NCI-H187 treated with DMSO at 0.1 percent for 48 hours (cell line): ENCODE results near the gene FGF2.
"Not testable (repeated sequence)": the region's sequence is repeated elsewhere in the genome, so short reads cannot be mapped to it uniquely, and the experiment has no call there.

Experiments
- DNase-seq: peaks from one replicate; lab custom pipeline; 2025; lab: John Stamatoyannopoulos, UW

Gene FGF2

DNA sequence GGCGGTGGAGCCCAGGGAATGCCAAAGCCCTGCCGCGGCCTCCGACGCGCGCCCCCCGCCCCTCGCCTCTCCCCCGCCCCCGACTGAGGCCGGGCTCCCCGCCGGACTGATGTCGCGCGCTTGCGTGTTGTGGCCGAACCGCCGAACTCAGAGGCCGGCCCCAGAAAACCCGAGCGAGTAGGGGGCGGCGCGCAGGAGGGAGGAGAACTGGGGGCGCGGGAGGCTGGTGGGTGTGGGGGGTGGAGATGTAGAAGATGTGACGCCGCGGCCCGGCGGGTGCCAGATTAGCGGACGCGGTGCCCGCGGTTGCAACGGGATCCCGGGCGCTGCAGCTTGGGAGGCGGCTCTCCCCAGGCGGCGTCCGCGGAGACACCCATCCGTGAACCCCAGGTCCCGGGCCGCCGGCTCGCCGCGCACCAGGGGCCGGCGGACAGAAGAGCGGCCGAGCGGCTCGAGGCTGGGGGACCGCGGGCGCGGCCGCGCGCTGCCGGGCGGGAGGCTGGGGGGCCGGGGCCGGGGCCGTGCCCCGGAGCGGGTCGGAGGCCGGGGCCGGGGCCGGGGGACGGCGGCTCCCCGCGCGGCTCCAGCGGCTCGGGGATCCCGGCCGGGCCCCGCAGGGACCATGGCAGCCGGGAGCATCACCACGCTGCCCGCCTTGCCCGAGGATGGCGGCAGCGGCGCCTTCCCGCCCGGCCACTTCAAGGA lies at the start of gene FGF2:
Gene FGF2, plus strand, starts transcription at position 279 of the 705 bp plus-strand sequence. Its CDS starts 344 bp downstream, at position 623.
- no peak for DNase-seq

DNA sequence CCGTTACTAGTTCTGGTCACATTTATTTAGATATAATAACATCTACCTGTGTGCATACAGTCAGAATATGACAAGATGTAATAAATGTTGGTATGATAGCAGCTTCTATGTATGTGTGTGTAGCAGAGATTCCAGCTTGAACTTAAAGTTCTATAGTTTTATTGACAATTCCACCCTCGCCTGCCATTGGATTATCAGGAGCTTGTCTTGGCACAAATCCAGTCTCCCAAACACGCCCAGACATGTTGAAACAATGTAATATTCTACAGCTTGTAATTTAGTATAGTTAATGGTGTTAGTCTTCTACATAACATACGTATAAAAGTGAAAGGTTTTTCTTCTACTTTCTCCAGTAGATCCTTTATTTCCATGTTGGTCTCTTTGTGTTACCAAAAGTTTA lies 49.7 kb upstream of the FGF2 start:
- DNase-seq = no peak

DNA sequence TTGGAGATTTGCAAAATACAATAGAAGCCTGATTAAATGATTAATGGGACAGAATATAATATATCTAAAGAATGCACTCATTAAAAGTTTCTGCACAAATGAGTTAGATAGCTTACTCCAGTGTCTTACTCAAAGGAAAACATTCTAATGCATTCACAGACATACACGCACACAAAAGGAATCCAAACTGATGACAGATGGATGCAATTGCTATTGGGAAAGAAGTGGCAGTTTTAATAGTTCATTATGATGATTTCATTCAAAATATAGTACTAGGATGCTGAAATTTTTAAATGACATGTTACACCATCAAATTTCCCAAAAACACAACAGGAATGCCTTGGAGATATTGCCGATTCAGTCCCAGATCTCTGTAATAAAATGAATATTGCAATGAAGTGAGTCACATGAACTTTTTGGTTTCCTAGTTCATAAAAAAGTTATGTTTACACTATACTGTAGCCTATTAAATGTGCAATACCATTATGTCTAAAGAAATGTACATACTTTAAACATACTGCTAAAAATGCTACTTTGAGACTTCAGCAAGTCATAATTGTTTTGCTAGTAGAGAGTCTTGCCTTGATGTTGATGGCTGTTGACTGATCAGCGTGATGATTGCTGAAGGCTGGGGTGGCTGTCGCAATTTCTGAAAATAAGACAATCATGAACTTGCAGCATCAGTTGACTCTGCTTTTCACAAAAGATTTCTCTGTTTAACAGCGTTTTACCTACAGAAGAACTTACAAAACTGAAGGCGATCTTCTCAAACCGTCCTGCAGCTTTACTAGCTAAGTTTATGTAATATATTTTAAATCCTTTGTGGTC lies 48.6 kb upstream of the FGF2 start:
- no peak for DNase-seq

DNA sequence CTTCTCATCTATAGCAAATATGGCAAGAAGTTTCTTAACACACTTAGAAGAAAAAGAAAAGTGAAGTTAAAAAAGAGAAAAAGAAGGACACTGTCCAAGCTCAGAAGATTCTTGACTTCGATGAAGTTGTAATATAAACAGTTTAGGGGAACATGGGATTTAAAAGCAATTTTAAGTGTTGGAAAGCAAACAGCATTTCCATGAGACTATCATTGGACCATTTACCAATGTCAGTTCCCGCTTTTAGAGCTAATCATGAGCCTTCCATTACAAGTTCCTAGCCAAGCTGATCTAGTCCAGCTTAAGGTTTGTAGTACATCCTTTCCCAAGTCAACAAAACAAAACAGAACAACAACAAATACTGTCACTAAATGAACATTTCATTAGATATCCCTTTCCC lies 45.1 kb upstream of the FGF2 start:
- DNase-seq = no peak

DNA sequence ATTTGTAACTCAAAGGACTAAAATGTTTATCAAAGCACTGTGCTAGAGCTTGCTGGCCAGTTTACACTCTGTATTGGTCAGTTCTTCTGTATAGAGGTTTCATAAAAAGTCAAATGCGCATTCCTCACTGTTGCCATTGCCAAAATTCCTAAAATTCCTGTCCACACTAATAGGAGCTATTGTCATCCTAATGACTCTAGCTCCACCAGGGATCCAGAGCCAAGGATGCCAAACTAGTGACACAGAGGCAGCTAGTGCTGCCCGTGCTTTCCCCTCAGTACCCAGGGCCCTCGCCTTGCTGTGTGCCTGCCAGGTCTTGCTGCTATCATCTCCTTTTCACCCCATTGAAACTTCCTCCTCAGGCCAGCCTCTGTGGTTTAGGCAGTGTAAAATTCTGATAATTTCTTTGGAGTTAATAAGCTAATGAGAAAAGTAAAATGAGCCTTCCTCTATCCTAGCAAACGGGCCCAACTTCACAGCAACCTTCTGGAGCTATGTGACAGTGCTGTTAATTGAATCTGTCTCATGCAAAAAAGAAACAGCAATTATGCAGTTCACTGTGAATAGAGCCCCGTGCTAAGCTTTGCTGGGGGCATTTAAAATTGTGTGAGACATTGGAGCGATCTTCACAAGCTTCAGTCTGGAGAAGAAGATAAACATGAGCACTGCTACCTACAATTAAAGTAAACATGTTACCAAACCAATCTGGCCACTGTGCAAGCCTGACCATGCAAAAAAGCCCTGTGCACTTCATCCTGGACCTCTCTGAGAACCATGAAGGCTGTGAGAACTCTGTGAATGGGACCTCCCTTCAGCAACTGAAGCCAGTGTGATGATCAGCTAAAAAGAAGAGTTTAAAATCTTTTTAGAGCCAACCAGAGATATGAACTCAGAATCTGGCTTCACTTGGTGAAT lies 43.1 kb upstream of the FGF2 start:
- DNase-seq = no peak

DNA sequence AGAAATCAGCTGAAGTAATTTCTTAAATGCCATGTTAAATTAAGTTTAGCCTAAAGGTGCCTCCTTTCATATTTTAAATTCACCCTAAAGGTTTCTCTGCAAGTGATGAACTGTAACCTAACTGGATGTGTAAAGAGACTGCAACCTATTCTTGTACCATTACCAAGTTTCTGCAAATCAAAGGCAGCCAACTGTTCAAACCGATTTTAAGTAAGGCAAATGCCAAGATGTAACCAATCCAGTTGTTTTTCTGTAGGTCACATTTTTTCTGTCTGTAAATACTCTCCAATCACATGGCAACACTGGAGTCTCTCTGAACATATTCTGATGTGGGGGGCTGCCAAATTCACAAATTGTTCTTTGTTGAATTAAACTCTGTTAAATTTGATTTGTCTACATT lies 42.4 kb upstream of the FGF2 start:
- no peak for DNase-seq

DNA sequence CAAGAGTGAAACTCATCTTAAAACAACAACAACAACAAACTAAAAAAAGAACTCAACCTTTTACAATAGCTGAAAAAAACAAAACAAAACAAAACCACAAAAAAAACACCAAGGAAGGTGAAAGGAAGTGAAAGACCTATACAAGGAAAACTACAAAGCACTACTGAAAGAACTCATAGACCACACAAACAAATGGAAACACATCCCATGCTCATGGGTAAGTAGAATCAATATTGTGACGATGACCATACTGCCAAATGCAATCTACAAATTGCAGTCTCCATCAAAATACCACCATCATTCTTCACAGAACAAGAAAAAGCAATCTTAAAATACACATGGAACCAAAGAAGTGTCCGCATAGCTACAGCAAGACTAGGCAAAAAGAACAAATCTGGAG lies 41.5 kb upstream of the FGF2 start:
- no peak for DNase-seq

DNA sequence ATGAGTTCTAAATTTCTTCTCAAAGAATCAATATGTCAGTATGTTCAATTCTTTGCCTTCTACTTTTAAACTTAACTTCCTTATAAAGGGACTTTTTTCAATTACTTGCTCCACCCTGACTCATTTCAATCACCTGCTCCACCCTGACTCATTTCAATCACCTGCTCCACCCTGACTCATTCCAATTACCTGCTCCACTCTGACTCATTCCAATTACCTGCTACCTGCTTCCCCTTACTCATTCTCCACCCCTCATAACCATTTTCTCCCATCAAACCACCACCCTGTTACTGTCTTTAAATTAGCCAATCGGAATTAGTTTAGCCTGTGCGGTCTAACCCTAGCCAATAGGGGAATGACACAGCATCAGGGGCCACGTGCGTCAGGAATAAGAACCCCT lies 40.3 kb upstream of the FGF2 start:
- DNase-seq = not testable (repeated sequence)

DNA sequence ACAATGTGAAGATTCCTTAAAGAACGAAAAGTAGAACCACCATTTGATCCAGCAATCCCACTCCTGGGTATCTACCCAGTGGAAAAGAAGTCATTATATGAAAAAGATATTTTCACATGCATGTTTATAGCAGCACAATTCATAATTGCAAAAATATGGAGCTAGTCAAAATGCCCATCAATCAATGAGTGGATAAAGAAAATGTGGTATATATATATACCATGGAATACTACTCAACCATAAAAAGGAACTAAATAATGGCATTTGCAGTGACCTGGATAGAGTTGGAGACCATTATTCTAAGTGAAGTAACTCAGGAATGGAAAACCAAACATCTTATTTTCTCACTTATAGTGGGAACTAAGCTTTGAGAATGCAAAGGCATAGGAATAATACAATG lies 39.7 kb upstream of the FGF2 start:
- not testable (repeated sequence) for DNase-seq

DNA sequence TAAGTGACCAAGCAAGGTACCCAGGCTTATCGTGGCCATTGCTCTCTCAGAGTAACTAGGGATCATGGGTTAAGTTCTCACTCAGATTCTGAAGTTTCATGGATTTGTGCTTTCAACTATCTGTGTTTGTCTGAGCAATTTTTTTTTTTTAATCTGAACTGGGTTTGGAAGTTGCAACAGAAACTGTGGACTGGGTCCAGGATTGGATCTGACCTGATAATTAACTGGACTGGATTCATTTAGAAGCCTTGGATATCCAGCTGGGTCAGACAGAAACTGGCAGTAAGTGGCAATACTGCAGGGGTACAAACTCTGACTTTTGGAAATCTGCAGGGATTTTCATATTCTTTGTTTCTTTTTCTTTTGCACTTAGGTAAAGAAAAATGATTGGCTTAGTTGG lies 38.7 kb upstream of the FGF2 start:
- no peak for DNase-seq

DNA sequence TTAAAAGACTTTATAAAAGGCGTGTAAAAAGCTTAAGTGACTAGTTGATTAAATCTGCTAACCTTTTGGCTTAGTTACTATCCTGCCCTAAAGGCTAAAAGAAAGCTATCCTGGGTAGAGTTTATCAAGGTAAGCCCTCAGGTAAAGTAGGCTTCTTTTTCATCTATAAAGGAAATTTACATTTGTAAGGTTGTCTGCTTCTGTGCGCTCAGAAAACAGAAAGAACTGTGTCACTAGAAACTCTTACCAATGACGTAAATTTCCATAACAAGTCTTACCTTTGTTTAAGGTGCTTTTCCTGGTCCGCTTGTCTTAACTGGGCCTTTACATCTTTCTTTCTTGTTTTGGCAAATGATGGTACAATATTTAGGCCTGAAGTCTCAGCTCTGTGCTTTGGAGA lies 37.7 kb upstream of the FGF2 start:
- DNase-seq = no peak

DNA sequence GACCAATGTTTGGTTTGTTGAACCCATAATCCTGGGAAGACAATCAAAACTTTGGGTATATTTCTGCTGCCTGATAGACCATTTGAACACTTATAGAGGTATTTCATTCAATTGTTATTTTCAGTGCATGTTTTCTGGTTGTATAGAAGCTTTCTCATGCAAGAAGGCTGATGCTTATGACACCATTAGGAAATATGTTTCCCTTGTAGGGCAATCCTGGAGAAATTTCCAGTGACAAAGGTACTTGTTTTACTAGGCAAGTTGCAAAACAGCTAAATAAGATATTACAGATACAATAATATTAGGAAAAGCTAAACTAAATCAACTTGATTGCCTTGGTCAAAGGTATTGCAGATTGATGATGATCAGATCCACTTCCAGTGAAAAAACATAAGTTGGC lies 32.8 kb upstream of the FGF2 start:
- DNase-seq = no peak

DNA sequence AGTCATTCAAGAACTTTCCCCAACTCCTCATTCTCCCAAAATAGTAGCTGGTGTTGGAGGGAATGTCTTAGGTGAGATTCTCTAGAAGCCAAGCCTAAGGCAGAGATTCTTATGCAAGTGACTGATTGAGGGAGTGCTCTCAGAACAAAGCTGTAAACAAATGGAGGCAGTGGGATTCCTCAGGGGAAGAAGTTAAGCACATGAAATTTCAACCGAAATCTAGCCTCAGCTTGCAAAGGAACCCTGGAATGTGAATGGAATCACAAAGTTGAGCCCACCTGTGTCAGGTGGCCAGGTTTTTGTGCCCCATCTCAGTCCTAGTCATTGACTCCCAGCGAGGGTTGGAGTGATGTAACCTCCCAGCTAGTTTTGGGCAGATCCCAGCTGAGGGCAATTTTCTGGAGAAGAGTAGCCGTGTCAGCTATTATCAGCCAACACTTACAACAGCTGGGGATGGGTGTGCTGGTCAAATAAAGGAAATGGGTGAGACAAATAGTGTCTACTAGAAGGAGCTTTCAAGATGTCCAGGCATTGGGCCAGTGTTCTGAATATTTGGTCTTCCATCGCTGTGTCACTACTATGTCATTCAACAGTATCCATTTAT lies 29.7 kb upstream of the FGF2 start:
- no peak for DNase-seq

DNA sequence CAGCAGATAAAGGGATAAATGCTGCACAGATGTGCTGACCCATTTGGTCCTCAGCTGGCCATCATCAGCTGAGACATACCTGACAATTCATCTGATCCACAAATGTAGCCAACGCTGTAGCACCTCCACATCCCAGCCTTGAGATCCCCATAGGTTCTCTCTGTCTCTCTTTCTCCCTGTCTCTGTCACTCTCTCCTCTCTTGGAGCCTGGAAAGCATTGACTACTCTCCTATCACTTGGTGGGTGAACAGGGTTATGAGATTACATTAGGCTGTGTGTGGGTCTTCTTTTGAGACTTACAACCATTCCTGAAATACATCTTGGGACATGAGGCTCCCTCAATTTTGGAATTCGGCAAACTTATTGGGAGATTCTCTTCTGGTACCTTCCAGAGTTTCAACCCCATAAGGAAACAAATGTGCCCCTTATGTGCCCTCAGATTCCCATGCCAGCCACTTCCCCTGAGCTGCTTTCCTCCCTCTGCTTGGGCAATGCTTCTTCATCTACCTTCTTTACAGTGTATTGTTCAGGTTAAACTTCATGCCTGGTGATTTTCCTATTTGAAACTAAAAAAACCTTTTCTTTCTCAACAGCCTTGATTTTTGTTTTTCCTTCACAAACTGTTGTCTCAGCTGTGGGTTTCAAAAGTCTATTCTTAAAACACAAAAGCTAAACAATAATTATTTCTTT lies 29.1 kb upstream of the FGF2 start:
- no peak for DNase-seq

DNA sequence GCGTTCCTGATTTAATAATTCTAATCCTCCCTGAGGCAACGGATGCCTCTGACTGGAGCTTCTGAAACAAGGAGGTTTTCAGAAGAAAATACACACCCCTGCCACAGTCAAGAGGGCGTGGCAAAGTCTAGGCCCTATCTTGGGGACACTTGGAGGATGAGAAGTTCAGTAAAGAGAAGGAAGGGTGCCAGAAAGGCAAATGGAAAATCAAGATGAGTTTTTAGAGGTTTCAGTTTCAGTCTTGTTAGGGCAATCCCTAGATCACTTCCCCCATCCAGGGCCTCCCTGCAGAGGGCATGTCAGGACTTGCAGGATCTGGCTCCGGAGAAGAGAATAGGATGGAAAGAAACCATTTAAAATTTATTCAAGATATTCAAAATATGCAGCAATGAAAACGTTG lies 28.5 kb upstream of the FGF2 start:
- no peak for DNase-seq

DNA sequence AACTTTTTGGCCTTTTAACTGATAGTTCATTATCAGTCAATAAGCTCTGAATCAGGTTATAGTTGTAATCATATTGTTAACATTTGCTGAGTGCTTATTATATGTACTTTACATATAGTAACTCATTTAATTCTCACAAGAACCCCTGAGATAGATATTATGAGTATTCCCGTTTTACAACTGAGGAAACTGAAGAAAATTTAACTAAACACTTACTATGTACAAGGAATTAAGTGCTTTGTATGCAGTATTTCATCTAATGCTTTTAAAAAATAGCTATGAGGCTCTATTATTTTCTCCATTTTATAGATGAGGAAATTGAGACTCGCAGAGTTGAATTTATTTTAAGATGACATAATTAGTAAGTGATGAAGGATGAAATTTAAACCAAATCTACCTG lies 27.7 kb upstream of the FGF2 start:
- no peak for DNase-seq

DNA sequence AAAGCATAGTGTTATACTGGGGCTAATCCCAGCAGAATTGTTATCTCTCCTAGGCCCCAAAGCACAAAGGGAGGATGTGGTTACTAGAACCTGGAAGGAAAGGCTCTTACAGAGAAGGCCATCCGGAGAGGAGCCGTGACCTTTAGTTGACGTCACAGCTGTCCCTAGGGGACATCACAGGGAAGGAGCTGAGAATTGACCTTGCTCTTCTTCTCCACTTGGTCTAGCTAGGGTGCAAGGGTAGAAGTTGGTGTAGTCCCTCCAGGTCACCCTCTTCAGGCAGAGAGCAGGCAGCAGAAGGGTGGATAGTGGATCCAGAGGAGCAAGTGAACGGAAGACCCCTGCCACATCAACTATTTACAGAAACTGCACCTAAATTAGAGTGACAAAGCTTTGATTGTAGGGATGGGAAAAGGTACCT lies 22.8 kb upstream of the FGF2 start:
- no peak for DNase-seq

DNA sequence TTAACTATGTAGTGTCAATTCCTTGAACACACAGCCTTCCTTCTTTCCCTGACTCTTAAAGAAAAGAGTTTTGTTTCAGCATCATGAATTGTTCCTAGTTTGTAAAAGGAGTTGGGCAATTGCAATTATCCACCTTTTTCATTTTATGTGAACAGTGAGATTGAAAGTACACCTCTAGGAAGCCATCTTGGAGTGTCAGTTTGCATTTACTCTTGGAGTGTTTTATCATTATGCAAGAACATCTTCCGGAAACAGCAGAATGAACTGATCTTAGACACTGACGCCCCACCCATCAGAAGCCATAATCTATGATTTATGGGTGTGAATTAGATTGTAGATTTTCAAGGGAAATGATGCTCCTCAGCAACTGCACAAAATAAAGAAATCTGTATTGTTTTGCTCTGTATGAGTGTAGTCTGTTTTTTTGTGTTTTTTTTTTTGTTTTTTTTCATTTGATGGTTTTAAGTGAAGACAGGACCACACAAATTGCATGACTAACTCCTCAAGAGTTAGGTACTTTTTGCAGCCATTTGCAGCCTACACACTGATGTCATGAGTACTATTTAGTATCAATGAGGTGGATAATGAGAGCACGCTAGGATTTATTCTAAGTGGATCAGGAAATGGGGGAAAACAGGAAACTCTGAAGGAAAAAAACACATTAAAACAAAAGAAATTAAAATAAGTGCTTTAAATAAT lies 19.5 kb upstream of the FGF2 start:
- DNase-seq = no peak

DNA sequence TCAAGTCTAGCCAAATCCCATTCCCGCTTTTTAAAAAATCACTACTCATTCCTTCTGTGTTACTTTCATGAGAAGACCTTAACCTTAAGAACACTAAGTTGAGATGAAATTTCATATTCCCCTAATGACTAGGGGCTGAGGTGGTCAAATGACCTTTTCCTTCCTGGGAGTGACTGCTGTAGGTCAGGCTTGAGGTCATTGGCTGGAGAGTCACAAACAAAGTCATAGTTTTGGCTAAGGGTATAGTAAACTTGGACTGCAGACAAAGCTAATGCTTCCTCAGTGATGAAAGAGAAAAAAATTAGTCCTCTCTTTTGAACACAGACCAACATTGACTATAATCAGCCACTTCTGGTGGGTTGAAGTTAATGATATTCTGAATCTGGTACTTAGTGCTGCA lies 16.0 kb upstream of the FGF2 start:
- no peak for DNase-seq

DNA sequence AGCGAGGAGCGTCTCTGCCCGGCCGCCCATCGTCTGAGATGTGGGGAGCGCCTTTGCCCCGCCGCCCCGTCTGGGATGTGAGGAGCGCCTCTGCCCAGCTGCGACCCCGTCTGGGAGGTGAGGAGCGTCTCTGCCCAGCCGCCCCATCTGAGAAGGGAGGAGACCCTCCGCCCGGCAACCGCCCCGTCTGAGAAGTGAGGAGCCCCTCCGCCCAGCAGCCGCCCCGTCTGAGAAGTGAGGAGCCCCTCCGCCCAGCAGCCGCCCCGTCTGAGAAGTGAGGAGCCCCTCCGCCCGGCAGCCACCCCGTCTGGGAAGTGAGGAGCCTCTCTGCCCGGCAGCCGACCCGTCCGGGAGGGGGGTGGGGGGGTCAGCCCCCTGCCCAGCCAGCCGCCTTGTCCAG lies 14.8 kb upstream of the FGF2 start:
- not testable (repeated sequence) for DNase-seq

DNA sequence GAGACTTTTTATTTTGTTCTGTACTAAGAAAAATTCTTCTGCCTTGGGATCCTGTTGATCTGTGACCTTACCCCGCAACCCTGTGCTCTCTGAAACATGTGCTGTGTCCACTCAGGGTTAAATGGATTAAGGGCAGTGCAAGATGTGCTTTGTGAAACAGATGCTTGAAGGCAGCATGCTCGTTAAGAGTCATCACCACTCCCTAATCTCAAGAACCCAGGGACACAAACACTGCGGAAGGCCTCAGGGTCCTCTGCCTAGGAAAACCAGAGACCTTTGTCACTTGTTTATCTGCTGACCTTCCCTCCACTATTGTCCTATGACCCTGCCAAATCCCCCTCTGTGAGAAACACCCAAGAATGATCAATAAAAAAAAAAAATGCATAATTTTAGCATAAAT lies 13.8 kb upstream of the FGF2 start:
- DNase-seq = not testable (repeated sequence)
